ENCODE measurements around the gene NCOA7. TPM values are rescaled to one million over a fixed set of nuclear protein-coding genes. Genes with fewer than 3 reads are reported as not detected.

Gene NCOA7
- total RNA-seq, 4 donors from 2014 or later: 16.7 to 28.3 (median 21.2) TPM

DNA sequence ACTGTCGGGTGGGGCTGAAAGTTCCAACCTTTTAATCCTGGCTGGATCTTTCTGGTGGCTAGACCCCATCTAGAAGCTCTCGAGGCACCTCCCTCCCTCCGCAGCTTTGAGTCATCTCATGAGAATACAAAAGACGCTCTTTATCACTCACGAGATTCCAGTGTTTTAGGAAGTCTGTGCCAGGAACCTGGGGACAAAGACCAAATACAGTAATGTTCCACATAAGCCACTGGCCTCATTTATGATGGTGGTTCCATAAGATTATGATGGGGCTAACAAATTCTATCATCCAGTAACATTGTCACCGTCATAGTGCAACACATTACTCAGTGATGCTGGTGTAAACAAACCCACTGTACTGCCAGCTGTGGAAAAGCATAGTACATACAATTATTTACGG, 48.7 kb downstream of the NCOA7 start:
- no peak overlapping the region for H3K27ac ChIP-seq
- H3K9me3 ChIP-seq: no peaks in the 10 kb centered on the region
- H3K4me3 ChIP-seq: no peak overlapping the region
- intact Hi-C loops (cut with DNase I; ENCODE audit: low total_unique reads): no loop called here
- H3K27me3 ChIP-seq: no peaks in the 10 kb centered on the region
- DNase-seq: no peak
- 83 to 85% methylated on average over 2 to 7 of the region's 7 CpGs for WGBS, 2 donors (ENCODE audit: low coverage in 1 of 2)
- peaks cover 0 to 7% (median 0%) of the 10 kb centered on the region in 4 donors for H3K4me1 ChIP-seq
- no peaks in the 10 kb centered on the region for H3K36me3 ChIP-seq
- TF ChIP-seq EP300 (IDR thresholded peaks at IDR 0.05; ENCODE audit: low read depth): no peak
- TF ChIP-seq, protein P1, sequence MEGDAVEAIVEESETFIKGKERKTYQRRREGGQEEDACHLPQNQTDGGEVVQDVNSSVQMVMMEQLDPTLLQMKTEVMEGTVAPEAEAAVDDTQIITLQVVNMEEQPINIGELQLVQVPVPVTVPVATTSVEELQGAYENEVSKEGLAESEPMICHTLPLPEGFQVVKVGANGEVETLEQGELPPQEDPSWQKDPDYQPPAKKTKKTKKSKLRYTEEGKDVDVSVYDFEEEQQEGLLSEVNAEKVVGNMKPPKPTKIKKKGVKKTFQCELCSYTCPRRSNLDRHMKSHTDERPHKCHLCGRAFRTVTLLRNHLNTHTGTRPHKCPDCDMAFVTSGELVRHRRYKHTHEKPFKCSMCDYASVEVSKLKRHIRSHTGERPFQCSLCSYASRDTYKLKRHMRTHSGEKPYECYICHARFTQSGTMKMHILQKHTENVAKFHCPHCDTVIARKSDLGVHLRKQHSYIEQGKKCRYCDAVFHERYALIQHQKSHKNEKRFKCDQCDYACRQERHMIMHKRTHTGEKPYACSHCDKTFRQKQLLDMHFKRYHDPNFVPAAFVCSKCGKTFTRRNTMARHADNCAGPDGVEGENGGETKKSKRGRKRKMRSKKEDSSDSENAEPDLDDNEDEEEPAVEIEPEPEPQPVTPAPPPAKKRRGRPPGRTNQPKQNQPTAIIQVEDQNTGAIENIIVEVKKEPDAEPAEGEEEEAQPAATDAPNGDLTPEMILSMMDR (IDR thresholded peaks at IDR 0.05): no peak
- TF ChIP-seq POLR2AphosphoS5 (IDR thresholded peaks at IDR 0.05): no peak
- TF ChIP-seq POLR2A (IDR thresholded peaks at IDR 0.05): no peak
- in situ Hi-C loops (cut with MboI; ENCODE audit: low pct_ligation_motif_present in 1 of 4, low pct_unique_long_range_greater_than_20kb in 1 of 4, low sequenced_read_pairs in 3 of 4): no loop called here

GRCh38 chr6:125839879-125840278, 49.1 kb downstream of the NCOA7 start:
- Histone ChIP-seq H3K27me3 (no peaks in the 10 kb centered on the region), H3K4me3 (no peak overlapping the region), H3K4me1 (peaks cover 0 to 5% (median 0%) of the 10 kb centered on the region in 4 donors), H3K9me3 (no peaks in the 10 kb centered on the region), H3K27ac (no peak overlapping the region), H3K36me3 (no peaks in the 10 kb centered on the region)
- 67 to 76% methylated on average over 1 of the region's 1 CpG for WGBS, 2 donors (ENCODE audit: low coverage in 1 of 2)
- in situ Hi-C loops (cut with MboI; ENCODE audit: low pct_ligation_motif_present in 1 of 4, low pct_unique_long_range_greater_than_20kb in 1 of 4, low sequenced_read_pairs in 3 of 4) (no loop called here), intact Hi-C loops (cut with DNase I; ENCODE audit: low total_unique reads) (no loop called here)
- no peak for DNase-seq
- TF ChIP-seq, protein P1 (IDR thresholded peaks at IDR 0.05): no peak
- no peak for TF ChIP-seq POLR2A (IDR thresholded peaks at IDR 0.05)
- no peak for TF ChIP-seq POLR2AphosphoS5 (IDR thresholded peaks at IDR 0.05)
- TF ChIP-seq EP300 (IDR thresholded peaks at IDR 0.05; ENCODE audit: low read depth): no peak

DNA sequence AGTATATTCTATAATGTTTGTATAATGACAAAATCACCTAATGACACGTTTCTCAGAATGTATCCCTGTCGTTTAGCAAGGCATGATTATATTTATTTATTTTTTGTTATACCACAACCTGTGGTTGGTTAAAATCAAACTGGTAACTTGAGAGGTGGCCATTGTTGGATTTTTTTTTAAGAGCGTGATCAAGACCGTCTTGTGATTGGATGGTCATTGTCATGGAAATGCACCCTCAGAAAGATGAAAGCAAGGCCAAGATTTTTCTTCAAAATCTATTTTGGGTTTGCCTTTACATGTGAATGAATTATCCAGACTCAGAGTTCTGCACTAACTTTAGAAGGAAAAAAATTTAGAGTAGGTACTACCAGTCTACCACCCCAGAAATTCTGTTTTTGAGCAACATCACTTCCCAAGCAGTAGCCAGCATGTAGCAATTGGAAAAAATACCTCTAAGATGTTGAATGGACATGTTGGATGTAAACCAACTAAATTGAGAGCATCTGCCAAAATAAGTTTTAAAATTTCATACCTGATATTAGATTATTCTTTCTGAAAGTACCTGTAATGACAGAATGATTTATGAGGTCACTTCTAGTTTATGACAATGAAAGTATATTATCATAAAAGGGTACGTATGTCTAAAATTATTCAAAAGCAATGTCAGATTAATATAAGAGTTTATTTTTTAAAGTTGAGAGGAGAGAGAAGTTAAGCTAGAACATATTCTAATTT, 50.8 kb downstream of the NCOA7 start:
- intact Hi-C loops (cut with DNase I; ENCODE audit: low total_unique reads) (no loop called here), in situ Hi-C loops (cut with MboI; ENCODE audit: low pct_ligation_motif_present in 1 of 4, low pct_unique_long_range_greater_than_20kb in 1 of 4, low sequenced_read_pairs in 3 of 4) (no loop called here)
- no peaks in the 10 kb centered on the region for H3K36me3 ChIP-seq
- no peaks in the 10 kb centered on the region for H3K9me3 ChIP-seq
- no peak overlapping the region for H3K27ac ChIP-seq
- no peaks in the 10 kb centered on the region for H3K27me3 ChIP-seq
- no peak overlapping the region for H3K4me3 ChIP-seq
- no peak for DNase-seq
- WGBS, 2 donors (ENCODE audit: low coverage in 1 of 2): 88 to 90% methylated on average over 5 of the region's 5 CpGs
- no peak for TF ChIP-seq EP300 (IDR thresholded peaks at IDR 0.05; ENCODE audit: low read depth)
- no peak for TF ChIP-seq POLR2AphosphoS5 (IDR thresholded peaks at IDR 0.05)
- no peaks in the 10 kb centered on the region for H3K4me1 ChIP-seq

GRCh38 chr6:125842091-125842626, 51.4 kb downstream of the NCOA7 start:
- H3K9me3 ChIP-seq: no peaks in the 10 kb centered on the region
- H3K36me3 ChIP-seq: no peaks in the 10 kb centered on the region
- intact Hi-C loops (cut with DNase I; ENCODE audit: low total_unique reads) (no loop called here), in situ Hi-C loops (cut with MboI; ENCODE audit: low pct_ligation_motif_present in 1 of 4, low pct_unique_long_range_greater_than_20kb in 1 of 4, low sequenced_read_pairs in 3 of 4) (no loop called here)
- H3K4me1 ChIP-seq: no peaks in the 10 kb centered on the region
- H3K4me3 ChIP-seq: no peak overlapping the region
- H3K27ac ChIP-seq: no peak overlapping the region
- no peaks in the 10 kb centered on the region for H3K27me3 ChIP-seq
- TF ChIP-seq, protein P1 (IDR thresholded peaks at IDR 0.05): no peak
- TF ChIP-seq POLR2AphosphoS5 (IDR thresholded peaks at IDR 0.05) (no peak), EP300 (IDR thresholded peaks at IDR 0.05; ENCODE audit: low read depth) (no peak), POLR2A (IDR thresholded peaks at IDR 0.05) (no peak)
- WGBS, 2 donors (ENCODE audit: low coverage in 1 of 2): 84 to 93% methylated on average over 5 of the region's 5 CpGs
- no peak for DNase-seq
